Measurements from ENCODE around the gene MARCHF3. TPM values are rescaled to one million over a fixed set of nuclear protein-coding genes. Genes with fewer than 3 reads are reported as not detected.

MARCHF3 gene
- polyA plus RNA-seq, 1 donor from 2014 or later = 3.9 TPM

DNA sequence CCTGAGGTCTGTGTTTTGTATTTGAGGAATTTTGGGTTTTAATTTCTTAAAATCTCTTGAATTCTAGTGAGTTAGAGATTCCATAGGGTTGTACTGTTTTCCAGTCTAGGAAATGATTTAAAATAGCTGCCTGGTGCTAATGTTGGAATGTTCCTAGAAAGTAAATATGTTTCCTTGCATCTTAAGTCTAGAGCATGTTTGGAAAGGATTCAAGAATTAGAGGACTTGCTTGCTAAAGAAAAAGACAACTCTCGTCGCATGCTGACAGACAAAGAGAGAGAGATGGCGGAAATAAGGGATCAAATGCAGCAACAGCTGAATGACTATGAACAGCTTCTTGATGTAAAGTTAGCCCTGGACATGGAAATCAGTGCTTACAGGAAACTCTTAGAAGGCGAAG lies 211.6 kb downstream of the MARCHF3 start:
- no peak overlapping the region for H2AFZ ChIP-seq (ENCODE audit: low read depth, low read length)
- H3K27ac ChIP-seq (ENCODE audit: low read length) = no peak overlapping the region
- no peaks in the 10 kb centered on the region for H3K27me3 ChIP-seq (ENCODE audit: insufficient read depth, low read depth, low read length)
- no peak for TF ChIP-seq EP300 (conservative IDR thresholded peaks at IDR 0.05; ENCODE audit: poor library complexity, severe bottlenecking)
- TF ChIP-seq TAF1 (IDR thresholded peaks at IDR 0.05; ENCODE audit: low read depth) = no peak
- TF ChIP-seq, protein P1, sequence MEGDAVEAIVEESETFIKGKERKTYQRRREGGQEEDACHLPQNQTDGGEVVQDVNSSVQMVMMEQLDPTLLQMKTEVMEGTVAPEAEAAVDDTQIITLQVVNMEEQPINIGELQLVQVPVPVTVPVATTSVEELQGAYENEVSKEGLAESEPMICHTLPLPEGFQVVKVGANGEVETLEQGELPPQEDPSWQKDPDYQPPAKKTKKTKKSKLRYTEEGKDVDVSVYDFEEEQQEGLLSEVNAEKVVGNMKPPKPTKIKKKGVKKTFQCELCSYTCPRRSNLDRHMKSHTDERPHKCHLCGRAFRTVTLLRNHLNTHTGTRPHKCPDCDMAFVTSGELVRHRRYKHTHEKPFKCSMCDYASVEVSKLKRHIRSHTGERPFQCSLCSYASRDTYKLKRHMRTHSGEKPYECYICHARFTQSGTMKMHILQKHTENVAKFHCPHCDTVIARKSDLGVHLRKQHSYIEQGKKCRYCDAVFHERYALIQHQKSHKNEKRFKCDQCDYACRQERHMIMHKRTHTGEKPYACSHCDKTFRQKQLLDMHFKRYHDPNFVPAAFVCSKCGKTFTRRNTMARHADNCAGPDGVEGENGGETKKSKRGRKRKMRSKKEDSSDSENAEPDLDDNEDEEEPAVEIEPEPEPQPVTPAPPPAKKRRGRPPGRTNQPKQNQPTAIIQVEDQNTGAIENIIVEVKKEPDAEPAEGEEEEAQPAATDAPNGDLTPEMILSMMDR (IDR thresholded peaks at IDR 0.05; ENCODE audit: poor library complexity, severe bottlenecking) = no peak
- TF ChIP-seq SMC3 (conservative IDR thresholded peaks at IDR 0.05; ENCODE audit: poor library complexity) = no peak
- TF ChIP-seq, protein P2, sequence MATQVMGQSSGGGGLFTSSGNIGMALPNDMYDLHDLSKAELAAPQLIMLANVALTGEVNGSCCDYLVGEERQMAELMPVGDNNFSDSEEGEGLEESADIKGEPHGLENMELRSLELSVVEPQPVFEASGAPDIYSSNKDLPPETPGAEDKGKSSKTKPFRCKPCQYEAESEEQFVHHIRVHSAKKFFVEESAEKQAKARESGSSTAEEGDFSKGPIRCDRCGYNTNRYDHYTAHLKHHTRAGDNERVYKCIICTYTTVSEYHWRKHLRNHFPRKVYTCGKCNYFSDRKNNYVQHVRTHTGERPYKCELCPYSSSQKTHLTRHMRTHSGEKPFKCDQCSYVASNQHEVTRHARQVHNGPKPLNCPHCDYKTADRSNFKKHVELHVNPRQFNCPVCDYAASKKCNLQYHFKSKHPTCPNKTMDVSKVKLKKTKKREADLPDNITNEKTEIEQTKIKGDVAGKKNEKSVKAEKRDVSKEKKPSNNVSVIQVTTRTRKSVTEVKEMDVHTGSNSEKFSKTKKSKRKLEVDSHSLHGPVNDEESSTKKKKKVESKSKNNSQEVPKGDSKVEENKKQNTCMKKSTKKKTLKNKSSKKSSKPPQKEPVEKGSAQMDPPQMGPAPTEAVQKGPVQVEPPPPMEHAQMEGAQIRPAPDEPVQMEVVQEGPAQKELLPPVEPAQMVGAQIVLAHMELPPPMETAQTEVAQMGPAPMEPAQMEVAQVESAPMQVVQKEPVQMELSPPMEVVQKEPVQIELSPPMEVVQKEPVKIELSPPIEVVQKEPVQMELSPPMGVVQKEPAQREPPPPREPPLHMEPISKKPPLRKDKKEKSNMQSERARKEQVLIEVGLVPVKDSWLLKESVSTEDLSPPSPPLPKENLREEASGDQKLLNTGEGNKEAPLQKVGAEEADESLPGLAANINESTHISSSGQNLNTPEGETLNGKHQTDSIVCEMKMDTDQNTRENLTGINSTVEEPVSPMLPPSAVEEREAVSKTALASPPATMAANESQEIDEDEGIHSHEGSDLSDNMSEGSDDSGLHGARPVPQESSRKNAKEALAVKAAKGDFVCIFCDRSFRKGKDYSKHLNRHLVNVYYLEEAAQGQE (IDR thresholded peaks at IDR 0.05; ENCODE audit: borderline replicate concordance) = no peak
- TF ChIP-seq RAD21 (conservative IDR thresholded peaks at IDR 0.05) = no peak
- no peak for TF ChIP-seq POLR2AphosphoS5 (IDR thresholded peaks at IDR 0.05)
- TF ChIP-seq EZH2 (IDR thresholded peaks at IDR 0.05; ENCODE audit: borderline replicate concordance, insufficient read depth, low read length, poor library complexity, severe bottlenecking) = no peak
- no peaks in the 10 kb centered on the region for H3K79me2 ChIP-seq (replicated peaks; ENCODE audit: insufficient read depth, low read length)
- H4K20me1 ChIP-seq (ENCODE audit: insufficient read depth) = no peaks in the 10 kb centered on the region
- peaks cover 13% of the 10 kb centered on the region for H3K36me3 ChIP-seq (ENCODE audit: insufficient read depth, low read length)
- no peak overlapping the region for H3K9ac ChIP-seq (ENCODE audit: low read length)
- H3K9me3 ChIP-seq (ENCODE audit: low read length) = no peaks in the 10 kb centered on the region
- H3K4me2 ChIP-seq (ENCODE audit: low read length) = no peak overlapping the region
- no peaks in the 10 kb centered on the region for H3F3A ChIP-seq (ENCODE audit: insufficient read depth, low read length, poor library complexity, severe bottlenecking)
- H3K9me2 ChIP-seq (ENCODE audit: insufficient read depth, low read length) = no peaks in the 10 kb centered on the region
- no peak overlapping the region for H3K4me3 ChIP-seq (ENCODE audit: low read length)

Other genes with a start within 250 kb of the MARCHF3 start
- not detected in 2 replicates for gene C5orf63, start 42.9 kb upstream of the MARCHF3 start, polyA plus RNA-seq

Data from neural cell (in vitro differentiated cells).